Astrocyte (in vitro differentiated cells and primary cell): ENCODE results near the gene CCDC30. TPM values are rescaled to one million over a fixed set of nuclear protein-coding genes. Genes with fewer than 3 reads are reported as not detected.

Experiments used
- DNase-seq: peaks from one replicate; pipeline ENCODE4 v3.0.0-alpha.2; 2010; ENCODE audit warnings: low read depth
- FAIRE-seq: peaks from 2 replicates; lab custom pipeline; 2011; peaks lifted over from hg19 to GRCh38; lab: Jason Lieb, UNC
- H2AFZ ChIP-seq: 2 replicates; pipeline ENCODE4 v1.6.0; 2012; ENCODE audit warnings: low read depth, low read length, inconsistent platforms
- H3K27ac ChIP-seq: 2 replicates; pipeline ENCODE4 v1.5.1; 2011; ENCODE audit warnings: low read depth, low read length, inconsistent platforms
- H3K27me3 ChIP-seq: 2 replicates; pipeline ENCODE4 v1.6.0; 2011; ENCODE audit warnings: low read length, inconsistent platforms; ENCODE audit not compliant: insufficient read depth
- H3K36me3 ChIP-seq: 2 replicates; pipeline ENCODE4 v1.5.1; 2011; ENCODE audit warnings: low read length, inconsistent platforms; ENCODE audit not compliant: insufficient read depth
- H3K4me1 ChIP-seq: 2 replicates; pipeline ENCODE4 v1.5.1; 2011; ENCODE audit warnings: low read length, inconsistent platforms; ENCODE audit not compliant: insufficient read depth
- H3K4me2 ChIP-seq: 2 replicates; pipeline ENCODE4 v1.6.0; 2012; ENCODE audit warnings: low read length, inconsistent platforms
- H3K4me3 ChIP-seq: 2 replicates; pipeline ENCODE4 v1.5.1; 2011; ENCODE audit warnings: low read depth, mild to moderate bottlenecking, low read length, inconsistent platforms; ENCODE audit not compliant: insufficient read depth
- H3K79me2 ChIP-seq: 2 replicates; pipeline ENCODE4 v1.6.0; 2012; ENCODE audit warnings: mild to moderate bottlenecking, low read length, inconsistent platforms; ENCODE audit not compliant: insufficient read depth
- H3K9ac ChIP-seq: 2 replicates; pipeline ENCODE4 v1.6.0; 2012; ENCODE audit warnings: mild to moderate bottlenecking, low read length, inconsistent platforms
- H3K9me3 ChIP-seq: 2 replicates; pipeline ENCODE4 v1.5.1; 2012; ENCODE audit warnings: low read depth, mild to moderate bottlenecking, low read length, inconsistent platforms; ENCODE audit not compliant: insufficient read depth
- H4K20me1 ChIP-seq: 2 replicates; pipeline ENCODE4 v1.6.0; 2012; ENCODE audit warnings: low read length, inconsistent platforms; ENCODE audit not compliant: insufficient read depth
- H3K27ac Mint-ChIP-seq: one replicate; pipeline ENCODE4 v1.8.0; 2021; ENCODE audit warnings: mild to moderate bottlenecking, mixed read lengths; ENCODE audit not compliant: unreplicated experiment
- H3K27me3 Mint-ChIP-seq: one replicate; pipeline ENCODE4 v1.8.0; 2021; ENCODE audit warnings: low read depth, mixed read lengths; ENCODE audit not compliant: unreplicated experiment
- H3K36me3 Mint-ChIP-seq: one replicate; pipeline ENCODE4 v1.8.0; 2021; ENCODE audit warnings: low read depth, mixed read lengths; ENCODE audit not compliant: unreplicated experiment
- H3K4me1 Mint-ChIP-seq: one replicate; pipeline ENCODE4 v1.8.0; 2021; ENCODE audit warnings: low read depth, mixed read lengths; ENCODE audit not compliant: unreplicated experiment
- H3K4me3 Mint-ChIP-seq: one replicate; pipeline ENCODE4 v1.8.0; 2021; ENCODE audit warnings: mild to moderate bottlenecking, moderate library complexity, mixed read lengths; ENCODE audit not compliant: unreplicated experiment
- H3K9me3 Mint-ChIP-seq: one replicate; pipeline ENCODE4 v1.8.0; 2021; ENCODE audit warnings: mild to moderate bottlenecking, mixed read lengths; ENCODE audit not compliant: unreplicated experiment
- EZH2 ChIP-seq: IDR thresholded peaks from 2 replicates; pipeline ENCODE4 v1.6.1; 2012; ENCODE audit warnings: mild to moderate bottlenecking, low read length, inconsistent platforms; ENCODE audit not compliant: insufficient read depth
- total RNA-seq: library from RNA; stranded (reverse); gene quantifications from 2 replicates; pipeline ENCODE4 v1.2.1, GENCODE V29; 2021
- TF ChIP-seq, protein P1 (sequence below): IDR thresholded peaks from 2 replicates; pipeline ENCODE4 v1.5.1; 2011; ENCODE audit warnings: low read depth, mild to moderate bottlenecking, inconsistent platforms, low read length, moderate library complexity; ENCODE audit not compliant: insufficient read depth

The CCDC30 gene
- total RNA-seq, 1 donor from 2014 or later = 2.5 TPM

- TF ChIP-seq, protein P1, sequence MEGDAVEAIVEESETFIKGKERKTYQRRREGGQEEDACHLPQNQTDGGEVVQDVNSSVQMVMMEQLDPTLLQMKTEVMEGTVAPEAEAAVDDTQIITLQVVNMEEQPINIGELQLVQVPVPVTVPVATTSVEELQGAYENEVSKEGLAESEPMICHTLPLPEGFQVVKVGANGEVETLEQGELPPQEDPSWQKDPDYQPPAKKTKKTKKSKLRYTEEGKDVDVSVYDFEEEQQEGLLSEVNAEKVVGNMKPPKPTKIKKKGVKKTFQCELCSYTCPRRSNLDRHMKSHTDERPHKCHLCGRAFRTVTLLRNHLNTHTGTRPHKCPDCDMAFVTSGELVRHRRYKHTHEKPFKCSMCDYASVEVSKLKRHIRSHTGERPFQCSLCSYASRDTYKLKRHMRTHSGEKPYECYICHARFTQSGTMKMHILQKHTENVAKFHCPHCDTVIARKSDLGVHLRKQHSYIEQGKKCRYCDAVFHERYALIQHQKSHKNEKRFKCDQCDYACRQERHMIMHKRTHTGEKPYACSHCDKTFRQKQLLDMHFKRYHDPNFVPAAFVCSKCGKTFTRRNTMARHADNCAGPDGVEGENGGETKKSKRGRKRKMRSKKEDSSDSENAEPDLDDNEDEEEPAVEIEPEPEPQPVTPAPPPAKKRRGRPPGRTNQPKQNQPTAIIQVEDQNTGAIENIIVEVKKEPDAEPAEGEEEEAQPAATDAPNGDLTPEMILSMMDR = no peak
- no peak for TF ChIP-seq EZH2
- peaks cover 98% of the 10 kb centered on the region for H4K20me1 ChIP-seq
- H3K9me3 Mint-ChIP-seq = no peaks in the 10 kb centered on the region
- H3K36me3 ChIP-seq = peaks cover 36% of the 10 kb centered on the region
- H3K79me2 ChIP-seq = peaks cover 98% of the 10 kb centered on the region
- no peak for FAIRE-seq
- peaks cover 27% of the 10 kb centered on the region for H3K4me1 Mint-ChIP-seq
- H3K27ac ChIP-seq = no peak overlapping the region
- H3K27me3 ChIP-seq = no peaks in the 10 kb centered on the region
- no peak overlapping the region for H3K9ac ChIP-seq
- no peak overlapping the region for H3K4me3 ChIP-seq
- H3K9me3 ChIP-seq = no peaks in the 10 kb centered on the region
- H3K4me3 Mint-ChIP-seq = no peak overlapping the region
- peaks cover 3% of the 10 kb centered on the region for H3K36me3 Mint-ChIP-seq
- DNase-seq = no peak
- no peaks in the 10 kb centered on the region for H3K27me3 Mint-ChIP-seq
- no peak overlapping the region for H2AFZ ChIP-seq
- peaks cover 2% of the 10 kb centered on the region for H3K4me1 ChIP-seq
- no peak overlapping the region for H3K27ac Mint-ChIP-seq
- H3K4me2 ChIP-seq = no peak overlapping the region
Measured at GRCh38 chr1:42692911-42693310, 229.8 kb downstream of the CCDC30 start.

GRCh38 chr1:42698081-42698813 is 235.2 kb downstream of the CCDC30 start:
- H3K9ac ChIP-seq = no peak overlapping the region
- H4K20me1 ChIP-seq = peaks cover 77% of the 10 kb centered on the region
- no peak overlapping the region for H2AFZ ChIP-seq
- H3K9me3 ChIP-seq = no peaks in the 10 kb centered on the region
- H3K4me3 ChIP-seq = no peak overlapping the region
- no peak for FAIRE-seq
- DNase-seq = no peak
- H3K27me3 Mint-ChIP-seq = no peaks in the 10 kb centered on the region
- H3K27me3 ChIP-seq = no peaks in the 10 kb centered on the region
- no peak overlapping the region for H3K4me2 ChIP-seq
- H3K79me2 ChIP-seq = peaks cover 75% of the 10 kb centered on the region
- no peaks in the 10 kb centered on the region for H3K9me3 Mint-ChIP-seq
- peaks cover 3% of the 10 kb centered on the region for H3K4me1 Mint-ChIP-seq
- H3K27ac Mint-ChIP-seq = peak overlapping the region; percentile 54
- no peak overlapping the region for H3K4me3 Mint-ChIP-seq
- H3K4me1 ChIP-seq = no peaks in the 10 kb centered on the region
- no peak overlapping the region for H3K27ac ChIP-seq
- peaks cover 78% of the 10 kb centered on the region for H3K36me3 ChIP-seq
- TF ChIP-seq, protein P1 = no peak
- TF ChIP-seq EZH2 = no peak
- H3K36me3 Mint-ChIP-seq = peaks cover 8% of the 10 kb centered on the region

DNA sequence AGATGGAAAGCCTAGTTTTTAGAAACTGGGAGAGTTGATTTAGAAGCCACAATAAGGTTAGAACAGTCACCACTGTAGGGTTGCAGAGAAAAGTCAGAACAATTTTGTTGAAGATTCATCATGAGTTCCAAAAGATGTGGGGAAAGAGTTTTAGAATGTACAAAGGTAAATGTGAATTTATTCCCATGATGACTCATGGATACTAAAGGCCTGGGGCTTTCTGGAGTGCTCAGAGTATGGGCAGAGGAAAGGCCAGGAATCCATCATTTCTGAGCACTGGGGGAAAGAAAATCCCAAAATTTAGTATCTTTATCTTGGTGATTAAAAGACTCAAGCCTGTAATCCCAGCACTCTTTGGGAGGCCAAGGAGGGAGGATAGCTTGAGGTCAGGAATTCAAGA is 236.9 kb downstream of the CCDC30 start:
- Mint-ChIP-seq H3K27me3 (no peaks in the 10 kb centered on the region), H3K27ac (no peak overlapping the region), H3K36me3 (peaks cover 17% of the 10 kb centered on the region), H3K9me3 (no peaks in the 10 kb centered on the region), H3K4me1 (peaks cover 3% of the 10 kb centered on the region), H3K4me3 (no peak overlapping the region)
- Histone ChIP-seq H3K4me2 (no peak overlapping the region), H3K4me3 (no peak overlapping the region), H3K9me3 (no peaks in the 10 kb centered on the region), H3K9ac (no peak overlapping the region), H3K27me3 (no peaks in the 10 kb centered on the region), H3K36me3 (peaks cover 83% of the 10 kb centered on the region), H3K4me1 (no peaks in the 10 kb centered on the region), H3K79me2 (peaks cover 62% of the 10 kb centered on the region), H4K20me1 (peaks cover 70% of the 10 kb centered on the region), H3K27ac (no peak overlapping the region), H2AFZ (no peak overlapping the region)
- TF ChIP-seq, protein P1 = no peak
- no peak for TF ChIP-seq EZH2
- FAIRE-seq (no peak), DNase-seq (no peak)
